ENCODE results near the gene ILF3.
A peak's percentile ranks its signal among the peaks of the same experiment; 100 is the strongest.

ILF3 gene

DNA sequence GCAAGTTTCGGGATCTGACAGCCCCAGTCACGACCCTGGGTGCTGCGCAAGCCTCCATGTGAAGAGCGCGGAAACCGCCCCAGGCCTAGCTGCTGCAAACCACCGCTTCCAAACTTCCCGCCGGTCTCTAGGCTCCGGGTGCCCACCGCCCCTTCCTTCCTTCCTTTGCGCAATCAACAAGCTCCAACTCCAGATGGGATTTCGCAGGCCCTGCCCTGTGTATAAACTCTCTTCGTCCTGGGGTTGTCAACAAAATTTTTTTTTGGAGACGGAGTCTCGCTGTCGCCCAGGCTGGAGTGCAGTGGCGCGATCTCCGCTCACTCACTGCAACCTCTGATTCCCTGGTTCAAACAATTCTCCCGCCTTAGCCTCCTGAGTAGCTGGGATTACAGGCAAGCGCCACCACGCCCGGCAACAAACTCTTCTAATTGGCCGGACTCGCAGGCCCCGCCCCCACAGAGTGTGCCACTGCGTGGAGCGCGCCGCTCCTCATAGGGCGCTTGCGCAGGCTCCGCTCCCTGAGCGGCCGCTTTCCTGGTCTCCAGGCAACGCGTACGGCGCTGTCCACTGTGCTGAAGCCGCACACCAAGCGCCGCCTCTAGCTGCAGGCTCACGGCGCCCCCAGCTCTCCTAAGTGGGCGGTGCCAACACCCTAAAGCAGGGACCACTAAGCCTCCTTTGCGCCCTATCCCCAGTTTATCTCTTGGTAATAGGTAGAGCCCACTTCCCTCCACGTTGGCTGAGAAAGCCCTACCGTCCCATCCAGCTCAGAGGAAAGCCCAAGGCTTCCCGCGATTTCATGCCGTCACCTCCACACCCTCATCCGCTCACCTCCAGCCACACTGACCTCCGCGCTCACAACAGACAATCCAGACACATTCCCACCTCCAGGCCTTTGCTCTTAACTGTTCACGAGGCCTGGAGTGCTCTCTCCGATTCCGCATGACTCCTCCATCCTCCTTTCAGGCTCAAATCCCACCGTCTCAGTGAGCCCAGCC is 41.6 kb downstream of the ILF3 start:
- DNase-seq (ENCODE audit: low read depth in 2 of 2) = peak; percentile 77 to 90

DNA sequence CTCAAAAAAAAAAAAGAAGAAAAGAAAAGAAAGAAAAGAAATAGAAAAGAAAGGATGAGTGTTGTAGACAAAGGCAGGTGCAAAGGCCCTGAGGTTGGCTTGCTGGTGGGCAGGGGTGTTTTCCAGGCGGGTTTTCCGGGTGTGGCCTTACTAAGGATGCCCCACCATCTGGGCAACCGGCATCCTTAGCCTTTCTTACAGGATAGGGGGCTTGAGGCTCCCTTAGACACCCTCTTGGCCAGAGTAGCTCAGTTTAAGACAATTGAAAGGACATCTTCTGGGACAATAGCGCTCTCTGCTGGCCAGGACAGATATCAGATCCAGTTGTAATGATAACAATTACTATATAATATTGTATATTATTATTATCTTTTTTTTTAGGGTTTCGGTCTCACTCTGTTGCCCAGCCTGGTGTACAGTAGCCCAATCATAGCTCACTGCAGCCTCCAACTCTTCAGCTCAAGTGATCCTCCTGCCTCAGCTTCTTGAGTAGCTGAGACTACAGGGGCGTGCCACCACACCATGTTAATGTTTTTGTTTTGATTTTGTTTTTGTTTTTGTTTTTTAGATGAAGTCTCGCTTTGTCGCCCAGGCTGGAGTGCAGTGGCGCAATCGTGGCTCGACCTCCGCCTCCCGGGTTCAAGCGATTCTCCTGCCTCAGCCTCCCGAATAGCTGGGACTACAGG is 45.6 kb downstream of the ILF3 start:
- peak; percentile 52 to 68 for DNase-seq (ENCODE audit: low read depth in 2 of 2)

DNA sequence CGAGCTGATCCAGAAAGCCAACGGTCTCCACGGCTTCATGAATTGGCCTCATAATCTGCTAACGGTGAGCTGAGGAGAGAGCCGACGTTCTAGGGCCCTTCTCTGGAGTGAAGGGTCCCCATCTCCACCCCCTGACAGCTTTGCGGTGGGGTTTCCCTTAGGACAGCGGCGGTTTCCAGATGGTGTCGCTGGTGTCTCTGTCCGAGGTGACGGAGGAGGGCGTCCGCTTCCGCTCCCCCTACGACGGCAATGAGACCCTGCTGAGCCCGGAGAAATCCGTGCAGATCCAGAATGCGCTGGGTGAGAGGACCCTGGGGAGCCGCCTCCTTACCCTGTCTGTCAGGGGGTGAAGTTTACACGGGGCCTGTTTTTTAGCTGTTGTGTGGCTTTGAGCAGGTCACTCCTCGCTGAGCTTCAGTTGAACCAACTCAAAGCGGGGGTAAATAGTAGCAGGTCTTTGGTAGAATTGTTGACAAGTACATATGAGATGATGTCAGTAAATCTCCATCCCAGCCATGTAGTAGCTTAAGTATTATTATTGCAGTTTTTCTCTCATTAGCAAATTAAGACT is 47.9 kb downstream of the ILF3 start:
- DNase-seq (ENCODE audit: low read depth in 2 of 2) = no peak

DNA sequence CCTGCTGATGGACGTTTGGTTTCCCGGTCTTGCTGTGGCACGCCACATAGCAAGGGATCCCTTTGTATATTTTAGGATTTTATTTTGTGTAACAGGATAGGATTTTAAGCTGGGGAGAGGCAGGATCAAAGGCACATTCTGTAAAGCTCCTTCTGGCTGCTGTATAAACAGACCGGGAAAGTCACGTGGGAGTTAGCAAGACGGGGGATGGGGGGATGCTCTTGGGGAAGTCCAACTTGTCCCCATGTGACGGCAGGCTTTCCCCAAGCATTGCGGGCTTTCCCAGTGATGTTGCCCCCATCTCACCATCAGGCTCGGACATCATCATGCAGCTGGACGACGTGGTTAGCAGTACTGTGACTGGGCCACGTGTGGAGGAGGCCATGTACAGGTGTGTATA is 52.8 kb downstream of the ILF3 start:
- DNase-seq (ENCODE audit: low read depth in 2 of 2) = no peak

DNA sequence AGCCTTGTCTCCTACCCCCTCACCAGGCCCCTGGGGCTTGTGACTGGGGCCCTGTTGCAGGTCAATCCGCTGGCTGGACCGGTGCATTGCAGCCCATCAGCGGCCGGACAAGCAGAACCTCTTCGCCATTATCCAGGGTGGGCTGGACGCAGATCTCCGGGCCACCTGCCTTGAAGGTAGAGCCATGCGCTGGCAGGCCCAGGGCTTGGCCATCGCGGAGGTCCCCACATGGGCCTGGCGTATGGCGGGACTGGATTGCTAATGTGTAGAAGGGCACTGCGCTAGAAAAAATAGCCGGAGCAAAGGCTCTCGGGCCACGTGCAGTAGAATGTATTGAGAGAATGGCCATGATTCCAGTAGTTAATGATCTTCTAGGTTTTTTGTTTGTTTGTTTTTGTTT is 53.3 kb downstream of the ILF3 start:
- DNase-seq (ENCODE audit: low read depth in 2 of 2) = no peak

DNA sequence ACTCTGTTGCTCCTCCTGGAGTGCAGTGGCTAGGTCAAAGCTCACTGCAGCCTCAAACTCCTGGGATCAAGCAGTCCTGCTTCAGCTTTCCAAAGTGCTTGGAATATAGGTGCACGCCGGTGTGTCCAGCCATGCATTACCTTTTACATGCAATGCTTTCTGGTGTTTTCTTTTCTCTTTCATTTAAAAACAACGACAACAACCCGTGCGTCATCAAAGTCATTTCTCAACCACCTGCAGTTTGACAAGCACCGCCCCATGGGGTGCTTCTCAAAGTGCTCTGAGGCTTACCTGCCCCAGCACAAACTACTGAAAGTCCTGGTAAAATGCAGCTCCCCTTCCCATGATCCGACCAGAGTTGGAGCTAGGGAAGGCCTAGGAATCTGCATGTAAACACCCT is 54.1 kb downstream of the ILF3 start:
- no peak for DNase-seq (ENCODE audit: low read depth in 2 of 2)

DNA sequence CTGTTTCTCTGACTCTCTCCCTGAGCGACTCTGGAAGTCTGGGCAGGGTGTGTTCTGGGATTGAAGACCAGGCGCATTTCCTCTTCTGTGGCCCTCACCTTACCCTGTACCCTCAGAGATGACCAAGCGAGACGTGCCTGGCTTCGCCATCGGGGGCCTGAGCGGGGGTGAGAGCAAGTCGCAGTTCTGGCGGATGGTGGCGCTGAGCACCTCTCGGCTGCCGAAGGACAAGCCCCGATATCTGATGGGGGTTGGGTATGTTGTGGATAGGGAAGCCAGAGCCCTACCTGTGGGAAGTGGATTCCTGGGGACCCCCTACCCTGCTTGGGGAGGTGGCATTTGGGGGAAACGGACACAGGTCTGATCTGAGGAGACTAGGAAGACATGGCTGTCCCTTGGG is 57.9 kb downstream of the ILF3 start:
- DNase-seq (ENCODE audit: low read depth in 2 of 2) = no peak

DNA sequence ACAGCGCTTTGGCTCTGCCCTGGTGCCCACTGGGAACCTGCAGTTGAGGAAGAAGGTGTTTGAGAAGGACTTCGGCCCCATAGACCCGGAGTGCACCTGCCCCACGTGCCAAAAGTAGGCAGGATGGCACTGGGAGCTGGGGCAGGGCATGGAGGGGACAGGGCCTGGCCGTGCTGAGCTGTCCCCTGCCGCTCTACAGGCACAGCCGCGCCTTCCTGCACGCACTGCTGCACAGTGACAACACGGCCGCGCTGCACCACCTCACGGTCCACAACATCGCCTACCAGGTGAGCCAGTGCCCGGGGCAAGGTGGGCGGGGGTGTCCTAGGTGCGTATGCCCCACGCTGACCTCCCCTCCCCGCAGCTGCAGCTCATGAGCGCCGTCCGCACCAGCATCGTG is 58.6 kb downstream of the ILF3 start:
- DNase-seq (ENCODE audit: low read depth in 2 of 2) = no peak

DNA sequence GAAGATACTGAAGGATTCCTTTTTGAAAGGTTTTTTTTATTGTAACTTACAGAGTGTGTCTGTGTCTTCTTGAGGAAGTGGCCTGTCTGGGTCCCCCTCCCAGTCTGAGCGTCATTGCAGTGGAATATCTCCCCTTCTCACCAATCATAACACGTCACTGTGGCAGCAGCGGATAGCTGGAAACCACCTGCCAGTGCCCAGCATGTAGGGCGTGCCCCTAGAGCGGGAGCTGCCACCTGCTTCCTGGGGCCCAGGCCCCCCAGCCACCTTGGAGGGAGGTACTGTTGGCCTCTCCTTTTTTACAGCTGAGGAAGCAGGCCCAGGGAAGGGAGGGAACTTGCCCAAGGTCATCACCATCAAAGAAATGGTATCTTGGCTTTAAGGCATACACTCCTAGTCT is 59.2 kb downstream of the ILF3 start:
- DNase-seq (ENCODE audit: low read depth in 2 of 2) = no peak

DNA sequence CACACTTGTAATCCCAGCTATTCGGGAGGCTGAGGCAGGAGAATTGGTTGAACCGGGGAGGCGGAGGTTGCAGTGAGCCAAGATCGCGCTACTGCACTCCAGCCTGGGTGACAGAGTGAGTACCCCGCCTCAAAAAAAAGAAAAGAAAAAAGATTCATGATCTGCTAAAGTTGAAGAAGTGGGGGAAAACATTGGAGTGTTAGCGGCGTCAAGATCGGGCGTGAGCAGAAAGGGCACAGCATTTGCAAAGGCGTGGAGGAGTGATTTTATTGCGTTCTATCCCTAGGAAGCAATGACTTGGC is 62.9 kb downstream of the ILF3 start:
- no peak for DNase-seq (ENCODE audit: low read depth in 2 of 2)

DNA sequence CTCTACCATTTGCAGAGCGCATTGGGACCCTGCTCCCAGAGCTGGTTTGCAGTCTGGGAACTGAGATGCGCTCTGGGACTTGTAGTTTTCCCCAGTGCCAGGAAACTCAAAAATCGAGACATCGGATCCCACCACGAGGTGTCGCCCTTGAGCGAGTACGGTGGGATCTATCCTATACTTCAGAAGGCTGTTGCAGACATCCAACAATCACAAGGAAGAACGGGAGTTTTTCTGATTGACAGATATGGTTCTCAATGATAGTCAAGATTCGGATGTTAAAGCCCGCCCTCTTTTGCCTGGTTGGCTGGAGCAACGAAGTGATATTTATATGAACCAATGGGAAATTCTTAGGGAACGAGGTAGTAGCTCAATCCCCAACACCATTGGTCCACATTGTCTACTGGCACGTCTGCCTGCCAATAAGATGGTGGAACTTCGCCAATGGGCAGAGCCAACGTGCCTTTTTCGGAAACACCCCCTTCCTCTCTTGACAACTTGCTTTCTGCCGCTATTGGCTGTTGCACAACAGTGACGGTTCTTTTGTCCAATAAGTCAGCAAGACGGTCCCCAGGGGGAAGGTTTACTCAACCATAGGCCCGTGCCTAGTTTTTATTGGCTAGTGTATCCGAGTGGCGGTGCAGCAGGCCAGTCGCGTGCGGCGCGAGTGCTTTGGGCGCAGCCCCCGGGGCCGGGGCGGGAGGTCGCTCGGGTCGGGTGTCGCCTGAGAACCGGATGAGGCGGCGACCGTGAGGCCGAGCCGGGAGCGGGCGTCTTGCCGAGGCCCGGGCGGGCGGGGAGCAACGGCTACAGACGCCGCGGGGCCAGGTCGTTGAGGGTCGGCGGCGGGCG is 63.4 kb downstream of the ILF3 start, which contains the start of gene DNM2:
Gene DNM2, plus strand, starts transcription at position 724 of the 849 bp plus-strand sequence. CDS start 164 bp downstream, outside the sequence.
- DNase-seq (ENCODE audit: low read depth in 2 of 2) = peak; percentile 94 to 97

DNA sequence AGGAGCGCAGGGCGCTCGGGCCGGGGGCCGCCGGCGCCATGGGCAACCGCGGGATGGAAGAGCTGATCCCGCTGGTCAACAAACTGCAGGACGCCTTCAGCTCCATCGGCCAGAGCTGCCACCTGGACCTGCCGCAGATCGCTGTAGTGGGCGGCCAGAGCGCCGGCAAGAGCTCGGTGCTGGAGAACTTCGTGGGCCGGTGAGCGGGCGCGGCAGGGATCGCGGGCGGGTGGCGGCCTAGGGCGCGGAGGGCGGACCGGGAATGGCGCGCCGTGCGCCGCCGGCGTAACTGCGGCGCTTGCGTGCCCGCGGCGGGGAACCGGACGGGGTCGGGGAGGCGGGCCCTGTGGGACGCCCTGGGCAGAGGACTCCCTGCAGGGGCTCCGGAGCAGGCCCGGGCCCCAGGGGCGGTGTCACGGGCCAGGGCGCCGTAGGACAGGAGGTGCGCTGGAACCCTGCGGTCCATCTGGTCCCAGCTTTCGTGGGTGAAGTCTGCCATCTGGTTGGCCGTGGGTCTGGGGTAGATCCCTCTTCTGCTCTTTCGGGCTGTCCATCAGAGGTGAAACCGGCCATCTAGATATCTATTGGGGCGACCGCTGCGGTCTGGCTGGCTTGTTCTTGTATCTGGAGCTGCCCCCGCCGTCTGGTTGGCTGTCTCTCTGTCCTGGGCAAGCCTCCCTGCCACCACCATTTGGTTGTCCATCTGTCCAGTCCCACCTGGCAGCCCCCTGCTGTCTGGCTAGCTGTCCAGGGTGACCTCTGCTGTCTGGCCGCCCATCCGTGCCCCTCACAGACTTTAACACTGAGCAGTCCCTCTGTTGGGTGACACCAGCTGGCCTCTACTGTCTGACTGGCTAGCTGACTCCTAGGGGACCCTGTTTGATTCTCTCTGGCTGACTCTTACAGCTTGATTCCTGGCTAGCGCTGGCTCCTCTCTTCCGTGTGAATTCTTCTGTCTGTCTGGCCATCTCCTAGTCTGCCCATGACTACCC is 64.4 kb downstream of the ILF3 start:
- DNase-seq (ENCODE audit: low read depth in 2 of 2) = peak; percentile 28 to 42

DNA sequence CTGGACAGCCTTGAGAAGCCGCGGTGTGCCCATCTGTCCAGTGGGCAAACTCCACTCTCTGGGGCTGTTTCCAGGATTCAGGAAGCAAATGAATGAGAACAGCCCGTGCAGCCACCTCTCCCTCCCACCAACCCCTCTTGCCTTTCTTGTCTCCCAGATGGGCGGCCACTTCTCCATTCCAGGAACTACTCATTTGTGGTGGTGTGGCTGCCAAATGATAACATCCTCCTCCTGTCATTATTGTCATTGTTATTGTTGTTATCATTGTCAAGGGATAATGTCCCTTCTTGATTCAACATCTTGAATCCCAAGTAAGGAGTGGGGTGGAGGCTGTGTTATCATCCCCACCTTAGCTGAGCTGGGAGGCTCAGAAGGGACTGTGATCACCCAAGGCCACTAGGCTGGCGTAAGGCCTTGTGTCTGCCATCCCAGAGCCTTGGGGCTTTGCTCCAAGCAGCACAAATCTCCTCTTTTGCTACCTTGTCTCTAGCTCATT is 65.4 kb downstream of the ILF3 start:
- no peak for DNase-seq (ENCODE audit: low read depth in 2 of 2)

DNA sequence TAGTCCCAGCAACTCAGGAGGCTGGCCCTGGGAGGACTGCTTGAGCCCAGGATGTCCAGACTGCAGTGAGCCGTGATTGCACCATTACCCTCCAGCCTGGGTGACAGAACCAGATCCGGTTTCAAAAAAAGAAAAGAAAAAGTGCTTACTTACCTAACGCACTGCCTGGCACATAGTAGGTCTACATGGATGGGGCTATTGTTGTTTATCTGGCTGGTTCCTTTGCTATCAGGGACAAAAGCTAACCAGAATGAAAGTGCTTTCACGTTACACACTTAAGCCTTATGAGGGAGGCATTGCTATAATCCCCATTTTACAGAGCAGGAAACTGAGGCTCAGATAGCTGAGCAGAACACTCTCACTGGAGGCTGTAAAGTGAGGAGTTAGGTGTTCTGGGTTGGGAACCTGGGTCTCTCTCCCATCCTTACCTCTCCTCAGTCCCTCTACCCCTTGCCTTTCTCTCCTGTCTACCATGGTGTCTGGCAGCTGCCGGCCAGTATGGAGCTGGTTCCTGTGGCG is 66.5 kb downstream of the ILF3 start:
- DNase-seq (ENCODE audit: low read depth in 2 of 2) = no peak

DNA sequence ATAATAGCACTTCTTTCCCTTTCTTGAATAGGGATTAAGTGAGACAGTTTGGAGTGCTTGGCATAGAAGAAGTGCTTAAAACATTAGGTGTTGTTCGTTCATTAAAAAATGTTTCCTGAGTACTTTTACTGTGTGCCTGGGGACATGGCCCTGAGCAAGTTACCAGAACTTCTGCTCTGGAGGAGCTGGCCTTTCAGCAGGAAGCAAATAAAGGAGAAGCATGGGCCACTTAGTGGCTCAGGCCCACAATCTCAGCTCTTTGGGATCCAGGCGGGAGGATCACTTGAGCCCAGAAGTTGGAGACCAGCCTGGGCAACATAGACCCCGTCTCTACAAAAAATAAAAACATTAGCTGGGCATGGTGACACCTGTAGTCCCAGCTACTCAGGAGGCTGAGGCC is 69.4 kb downstream of the ILF3 start:
- DNase-seq (ENCODE audit: low read depth in 2 of 2) = no peak

DNA sequence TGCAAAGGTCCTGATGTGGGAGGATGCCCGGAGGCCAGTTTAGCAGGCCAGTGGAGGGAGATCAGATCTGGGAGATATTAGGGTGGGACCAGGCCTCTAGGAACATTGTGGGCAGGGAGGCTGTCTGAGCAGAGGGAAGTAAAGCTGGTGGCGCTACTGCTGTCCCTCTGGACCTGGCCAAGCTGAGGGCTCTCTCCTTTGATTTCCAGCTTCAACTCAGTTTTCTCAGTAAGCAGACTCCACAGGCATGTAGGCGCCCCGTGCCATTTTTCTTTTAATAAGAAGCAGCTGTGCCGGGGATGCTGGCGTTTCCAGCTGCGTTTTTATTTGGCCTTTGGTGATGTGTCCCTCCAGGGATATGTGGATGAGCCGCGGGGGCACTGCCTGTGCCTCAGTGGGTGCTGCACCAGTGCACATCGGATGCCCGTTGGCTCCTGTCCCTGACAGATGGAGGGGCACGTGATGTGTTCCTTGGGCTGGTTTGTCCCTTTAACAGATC is 70.5 kb downstream of the ILF3 start:
- DNase-seq (ENCODE audit: low read depth in 2 of 2) = no peak

DNA sequence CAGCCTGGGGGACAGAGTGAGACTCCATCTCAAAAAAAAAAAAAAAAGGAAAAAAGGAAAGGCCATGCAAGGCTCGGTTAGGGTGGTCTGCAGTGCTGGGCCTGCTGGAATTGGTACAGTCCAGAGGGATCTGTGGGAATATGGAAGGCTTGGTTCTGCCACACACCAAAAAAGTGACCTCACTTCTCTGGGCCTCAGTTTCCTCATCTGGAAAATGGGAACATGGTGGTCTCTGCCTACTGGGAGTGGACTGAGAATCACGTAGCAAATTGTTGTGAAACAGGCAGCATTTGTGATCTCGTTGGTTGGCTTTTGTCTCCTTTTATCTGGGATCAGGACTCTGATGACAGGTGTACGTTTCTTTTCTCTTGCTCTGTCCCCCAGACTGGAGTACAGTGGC is 71.3 kb downstream of the ILF3 start:
- no peak for DNase-seq (ENCODE audit: low read depth in 2 of 2)

DNA sequence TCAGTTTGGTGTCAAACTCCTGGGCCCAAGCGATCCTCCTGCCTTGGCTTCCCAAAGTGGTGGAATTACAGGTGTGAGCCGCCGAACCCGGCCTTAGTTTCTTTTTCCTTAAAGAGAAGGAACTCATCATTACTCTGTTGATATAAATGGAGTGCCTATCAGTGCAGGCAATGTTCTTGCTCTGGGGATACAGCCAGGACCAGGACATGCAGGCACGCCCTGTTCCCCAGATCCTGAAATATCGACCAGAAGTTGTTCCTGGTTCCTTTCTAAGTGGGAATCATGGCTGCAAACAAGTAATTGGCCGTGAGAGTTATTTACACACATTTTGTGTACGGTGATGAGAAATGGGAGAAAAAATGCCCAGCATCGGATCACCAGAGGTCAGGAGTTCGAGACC is 72.1 kb downstream of the ILF3 start:
- DNase-seq (ENCODE audit: low read depth in 2 of 2) = no peak

DNA sequence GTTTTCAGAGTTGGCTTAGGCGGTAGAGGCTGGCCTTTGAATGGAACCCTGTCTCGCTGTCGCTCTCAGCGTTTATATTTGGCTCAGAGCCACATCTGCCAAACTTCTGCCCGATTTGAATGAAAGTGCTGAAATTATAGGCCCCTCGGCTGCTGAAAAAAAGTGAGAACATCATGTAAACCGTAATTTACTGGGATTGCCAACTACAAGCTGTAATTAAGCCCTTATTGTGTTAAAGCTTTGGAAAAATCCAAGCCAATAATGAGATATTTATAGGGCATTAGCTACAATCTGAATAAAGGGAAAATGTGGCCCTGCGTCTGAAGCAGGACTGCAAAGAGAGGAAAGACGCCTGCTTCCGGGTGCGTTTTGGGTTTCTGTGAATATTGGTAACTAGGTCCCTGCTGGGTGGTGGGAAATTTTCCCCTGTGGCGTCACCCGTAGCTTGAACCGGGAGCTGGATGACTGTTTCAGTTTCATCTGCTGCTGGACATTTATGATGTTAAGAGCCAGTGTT is 73.6 kb downstream of the ILF3 start:
- DNase-seq (ENCODE audit: low read depth in 2 of 2) = no peak

DNA sequence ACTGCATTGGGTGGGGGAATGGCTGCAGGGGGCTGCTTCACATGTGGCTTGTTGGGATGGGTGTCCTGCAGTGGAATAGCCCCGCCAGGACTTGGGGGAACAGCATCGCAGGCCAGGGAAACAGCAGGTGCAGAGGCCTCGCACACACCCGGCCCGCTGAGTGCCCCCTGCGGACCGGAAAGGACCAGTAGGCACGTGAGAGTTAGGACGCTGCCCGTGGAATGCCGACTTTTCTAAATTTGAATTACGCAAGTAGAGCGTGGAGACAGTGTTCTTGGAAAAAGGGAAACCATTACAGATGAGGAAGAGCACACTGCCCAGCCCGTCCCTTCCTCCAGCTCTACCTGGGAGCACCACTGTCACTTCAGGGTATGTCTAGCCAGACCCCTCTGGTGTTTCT is 75.3 kb downstream of the ILF3 start:
- DNase-seq (ENCODE audit: low read depth in 2 of 2) = no peak
